Measurements from ENCODE around the gene EDA2R. TPM values are rescaled to one million over a fixed set of nuclear protein-coding genes. Genes with fewer than 3 reads are reported as not detected.

EDA2R gene
- total RNA-seq, 1 experiment from 2014 or later, result 0.05 TPM

DNA sequence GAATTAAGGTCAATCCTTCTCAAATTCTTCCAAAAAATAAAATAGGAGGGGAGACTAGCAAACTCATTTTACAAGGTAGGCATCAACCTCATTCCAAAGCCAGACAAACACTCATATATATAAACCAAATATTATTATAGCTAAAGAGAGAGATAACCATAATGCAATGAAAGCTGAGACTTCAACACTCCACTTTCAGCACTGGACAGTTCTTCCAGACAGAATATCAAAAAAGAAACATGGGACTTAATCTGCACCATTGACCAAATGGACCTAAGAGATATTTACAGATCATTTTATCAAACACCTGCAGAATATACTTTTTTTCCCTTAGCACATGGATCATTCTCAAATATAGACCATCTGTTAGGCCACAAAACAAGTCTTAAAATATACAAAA is 15.5 kb upstream of the EDA2R start:
- TF ChIP-seq, protein P1, sequence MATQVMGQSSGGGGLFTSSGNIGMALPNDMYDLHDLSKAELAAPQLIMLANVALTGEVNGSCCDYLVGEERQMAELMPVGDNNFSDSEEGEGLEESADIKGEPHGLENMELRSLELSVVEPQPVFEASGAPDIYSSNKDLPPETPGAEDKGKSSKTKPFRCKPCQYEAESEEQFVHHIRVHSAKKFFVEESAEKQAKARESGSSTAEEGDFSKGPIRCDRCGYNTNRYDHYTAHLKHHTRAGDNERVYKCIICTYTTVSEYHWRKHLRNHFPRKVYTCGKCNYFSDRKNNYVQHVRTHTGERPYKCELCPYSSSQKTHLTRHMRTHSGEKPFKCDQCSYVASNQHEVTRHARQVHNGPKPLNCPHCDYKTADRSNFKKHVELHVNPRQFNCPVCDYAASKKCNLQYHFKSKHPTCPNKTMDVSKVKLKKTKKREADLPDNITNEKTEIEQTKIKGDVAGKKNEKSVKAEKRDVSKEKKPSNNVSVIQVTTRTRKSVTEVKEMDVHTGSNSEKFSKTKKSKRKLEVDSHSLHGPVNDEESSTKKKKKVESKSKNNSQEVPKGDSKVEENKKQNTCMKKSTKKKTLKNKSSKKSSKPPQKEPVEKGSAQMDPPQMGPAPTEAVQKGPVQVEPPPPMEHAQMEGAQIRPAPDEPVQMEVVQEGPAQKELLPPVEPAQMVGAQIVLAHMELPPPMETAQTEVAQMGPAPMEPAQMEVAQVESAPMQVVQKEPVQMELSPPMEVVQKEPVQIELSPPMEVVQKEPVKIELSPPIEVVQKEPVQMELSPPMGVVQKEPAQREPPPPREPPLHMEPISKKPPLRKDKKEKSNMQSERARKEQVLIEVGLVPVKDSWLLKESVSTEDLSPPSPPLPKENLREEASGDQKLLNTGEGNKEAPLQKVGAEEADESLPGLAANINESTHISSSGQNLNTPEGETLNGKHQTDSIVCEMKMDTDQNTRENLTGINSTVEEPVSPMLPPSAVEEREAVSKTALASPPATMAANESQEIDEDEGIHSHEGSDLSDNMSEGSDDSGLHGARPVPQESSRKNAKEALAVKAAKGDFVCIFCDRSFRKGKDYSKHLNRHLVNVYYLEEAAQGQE (IDR thresholded peaks at IDR 0.05; ENCODE audit: insufficient read depth in 1 of 2, low read depth in 2 of 2, low read length in 1 of 2), result peak in 1 of 2 experiments; percentile 48; a peak in 2 of 4 replicates
- TF ChIP-seq POLR2AphosphoS5 (IDR thresholded peaks at IDR 0.05; ENCODE audit: low read depth, low read length) (no peak), SIN3A (IDR thresholded peaks at IDR 0.05; ENCODE audit: borderline replicate concordance, insufficient read depth, low read depth, low read length) (no peak), TCF7L2 (IDR thresholded peaks at IDR 0.05; ENCODE audit: low read depth, low read length) (no peak)
- TF ChIP-seq, protein P2, sequence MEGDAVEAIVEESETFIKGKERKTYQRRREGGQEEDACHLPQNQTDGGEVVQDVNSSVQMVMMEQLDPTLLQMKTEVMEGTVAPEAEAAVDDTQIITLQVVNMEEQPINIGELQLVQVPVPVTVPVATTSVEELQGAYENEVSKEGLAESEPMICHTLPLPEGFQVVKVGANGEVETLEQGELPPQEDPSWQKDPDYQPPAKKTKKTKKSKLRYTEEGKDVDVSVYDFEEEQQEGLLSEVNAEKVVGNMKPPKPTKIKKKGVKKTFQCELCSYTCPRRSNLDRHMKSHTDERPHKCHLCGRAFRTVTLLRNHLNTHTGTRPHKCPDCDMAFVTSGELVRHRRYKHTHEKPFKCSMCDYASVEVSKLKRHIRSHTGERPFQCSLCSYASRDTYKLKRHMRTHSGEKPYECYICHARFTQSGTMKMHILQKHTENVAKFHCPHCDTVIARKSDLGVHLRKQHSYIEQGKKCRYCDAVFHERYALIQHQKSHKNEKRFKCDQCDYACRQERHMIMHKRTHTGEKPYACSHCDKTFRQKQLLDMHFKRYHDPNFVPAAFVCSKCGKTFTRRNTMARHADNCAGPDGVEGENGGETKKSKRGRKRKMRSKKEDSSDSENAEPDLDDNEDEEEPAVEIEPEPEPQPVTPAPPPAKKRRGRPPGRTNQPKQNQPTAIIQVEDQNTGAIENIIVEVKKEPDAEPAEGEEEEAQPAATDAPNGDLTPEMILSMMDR (IDR thresholded peaks at IDR 0.05), result no peak
- CTCF ChIA-PET, result no interaction called here
- H3K27me3 ChIP-seq (ENCODE audit: control insufficient read depth, insufficient read depth, low read length), result no peaks in the 10 kb centered on the region
- BruUV-seq (replicated peaks), result no TSS peak
- DNase-seq (ENCODE audit: low read depth, low spot score) (no peak), ATAC-seq (no peak)
- in situ Hi-C loops (cut with HindIII; ENCODE audit: low pct_unique_long_range_greater_than_20kb, low sequenced_read_pairs) (no loop called here), intact Hi-C loops (cut with micrococcal nuclease; ENCODE audit: unreplicated experiment) (no loop called here)
- H3K9me3 ChIP-seq (ENCODE audit: control insufficient read depth, insufficient read depth, low read depth, low read length), result no peaks in the 10 kb centered on the region
- H3K4me1 ChIP-seq (ENCODE audit: control insufficient read depth, insufficient read depth, low read length), result no peaks in the 10 kb centered on the region
- H3K36me3 ChIP-seq (ENCODE audit: control insufficient read depth, insufficient read depth, low read length), result no peaks in the 10 kb centered on the region
- H3K27ac ChIP-seq (ENCODE audit: low read length), result no peak overlapping the region
- POLR2A ChIA-PET, result no interaction called here
- H3K4me3 ChIP-seq (ENCODE audit: low read depth in 2 of 2, low read length in 2 of 2), result no peak overlapping the region

DNA sequence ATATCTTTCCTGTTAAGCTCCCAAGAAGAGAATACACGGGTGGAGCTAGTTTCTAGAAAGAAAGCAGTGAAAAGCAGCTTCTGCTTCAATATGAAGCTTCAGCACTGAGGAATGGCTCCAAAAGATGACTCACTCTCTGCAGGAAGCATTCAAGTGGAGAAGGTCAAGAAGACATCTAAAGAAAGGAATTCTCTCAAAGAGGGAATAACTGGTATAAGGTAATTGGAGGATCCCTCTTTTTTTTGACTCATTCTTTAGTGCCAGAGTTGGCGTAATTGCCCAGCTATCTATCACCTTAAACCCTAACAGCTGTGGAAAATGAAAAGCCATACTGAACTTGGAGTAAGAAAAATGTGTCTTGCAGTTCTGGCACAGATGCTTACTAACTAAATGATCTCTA is 3.5 kb downstream of the EDA2R start:
- ATAC-seq, result no peak
- Histone ChIP-seq H3K9me3 (ENCODE audit: control insufficient read depth, insufficient read depth, low read depth, low read length) (no peaks in the 10 kb centered on the region), H3K27me3 (ENCODE audit: control insufficient read depth, insufficient read depth, low read length) (no peaks in the 10 kb centered on the region), H3K4me3 (ENCODE audit: low read depth in 2 of 2, low read length in 2 of 2) (no peak overlapping the region), H3K36me3 (ENCODE audit: control insufficient read depth, insufficient read depth, low read length) (no peaks in the 10 kb centered on the region), H3K4me1 (ENCODE audit: control insufficient read depth, insufficient read depth, low read length) (no peaks in the 10 kb centered on the region), H3K27ac (ENCODE audit: low read length) (no peak overlapping the region)
- TF ChIP-seq SIN3A (IDR thresholded peaks at IDR 0.05; ENCODE audit: borderline replicate concordance, insufficient read depth, low read depth, low read length) (no peak), POLR2AphosphoS5 (IDR thresholded peaks at IDR 0.05; ENCODE audit: low read depth, low read length) (no peak), TCF7L2 (IDR thresholded peaks at IDR 0.05; ENCODE audit: low read depth, low read length) (no peak)
- TF ChIP-seq, protein P1 (IDR thresholded peaks at IDR 0.05; ENCODE audit: insufficient read depth in 1 of 2, low read depth in 2 of 2, low read length in 1 of 2), result no peak
- TF ChIP-seq, protein P2 (IDR thresholded peaks at IDR 0.05), result no peak
- in situ Hi-C loops (cut with HindIII; ENCODE audit: low pct_unique_long_range_greater_than_20kb, low sequenced_read_pairs) (no loop called here), intact Hi-C loops (cut with micrococcal nuclease; ENCODE audit: unreplicated experiment) (no loop called here)
- DNase-seq (ENCODE audit: low read depth, low spot score), result no peak
- no TSS peak for BruUV-seq (replicated peaks)
- POLR2A ChIA-PET, result no interaction called here
- CTCF ChIA-PET, result no interaction called here

Measured in Panc1 (cell line).